ENCODE results near the gene IL37. TPM values are rescaled to one million over a fixed set of nuclear protein-coding genes. Genes with fewer than 3 reads are reported as not detected.

The IL37 gene
- total RNA-seq, 1 experiment from 2014 or later, result 1.0 TPM

DNA sequence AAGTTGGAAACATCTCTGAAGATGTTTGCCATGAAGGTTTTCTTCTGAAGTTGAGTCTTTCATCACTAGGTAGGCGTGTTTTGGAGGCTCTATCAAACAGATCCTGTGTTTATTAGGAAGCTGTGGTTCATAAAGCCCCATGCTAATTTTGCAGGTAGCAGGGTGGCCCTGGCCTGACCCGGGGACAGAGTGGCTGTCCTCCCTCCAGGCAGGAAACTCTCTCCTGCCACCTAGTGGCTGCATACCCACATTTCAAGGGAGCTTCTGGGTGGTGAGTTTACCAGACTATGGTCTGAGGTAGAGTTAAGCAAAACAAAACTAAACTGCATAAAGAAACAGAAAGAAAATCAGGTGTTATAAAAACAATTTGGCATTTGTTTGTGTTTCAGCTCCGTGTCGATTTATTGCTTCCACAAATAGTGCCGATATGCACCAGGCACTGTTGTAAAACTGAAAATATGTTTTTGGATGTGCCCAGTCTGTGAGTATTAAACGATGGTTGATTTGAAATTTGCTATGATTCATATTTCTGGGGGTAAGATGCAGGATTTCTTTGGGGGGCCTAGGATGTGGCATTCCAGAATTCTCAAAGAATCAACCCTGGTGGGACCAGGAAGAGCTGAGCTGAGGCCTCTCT, 26.0 kb upstream of the IL37 start:
- intact Hi-C loops (cut with micrococcal nuclease; ENCODE audit: unreplicated experiment), result loop anchor here (5.0 kb wide), 1 partner anchor 138 kb away; no protein-coding TSS in a partner anchor
- H2AFZ ChIP-seq, result no peak overlapping the region
- H3K4me3 ChIP-seq, result no peak overlapping the region
- TF ChIP-seq, protein P1, sequence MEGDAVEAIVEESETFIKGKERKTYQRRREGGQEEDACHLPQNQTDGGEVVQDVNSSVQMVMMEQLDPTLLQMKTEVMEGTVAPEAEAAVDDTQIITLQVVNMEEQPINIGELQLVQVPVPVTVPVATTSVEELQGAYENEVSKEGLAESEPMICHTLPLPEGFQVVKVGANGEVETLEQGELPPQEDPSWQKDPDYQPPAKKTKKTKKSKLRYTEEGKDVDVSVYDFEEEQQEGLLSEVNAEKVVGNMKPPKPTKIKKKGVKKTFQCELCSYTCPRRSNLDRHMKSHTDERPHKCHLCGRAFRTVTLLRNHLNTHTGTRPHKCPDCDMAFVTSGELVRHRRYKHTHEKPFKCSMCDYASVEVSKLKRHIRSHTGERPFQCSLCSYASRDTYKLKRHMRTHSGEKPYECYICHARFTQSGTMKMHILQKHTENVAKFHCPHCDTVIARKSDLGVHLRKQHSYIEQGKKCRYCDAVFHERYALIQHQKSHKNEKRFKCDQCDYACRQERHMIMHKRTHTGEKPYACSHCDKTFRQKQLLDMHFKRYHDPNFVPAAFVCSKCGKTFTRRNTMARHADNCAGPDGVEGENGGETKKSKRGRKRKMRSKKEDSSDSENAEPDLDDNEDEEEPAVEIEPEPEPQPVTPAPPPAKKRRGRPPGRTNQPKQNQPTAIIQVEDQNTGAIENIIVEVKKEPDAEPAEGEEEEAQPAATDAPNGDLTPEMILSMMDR (conservative IDR thresholded peaks at IDR 0.05), result peak; percentile 97
- TF ChIP-seq EZH2 (IDR thresholded peaks at IDR 0.05; ENCODE audit: low read depth), result no peak
- POLR2A ChIA-PET (ENCODE audit: unreplicated experiment), result interaction anchor here (0.7 kb wide), 1 partner anchor 399 kb away, joined by 8 read pairs; no protein-coding TSS in a partner anchor
- CTCF ChIA-PET, result interaction anchor here (0.5 to 2.3 kb wide), 2 partner anchors 132 to 135 kb away, joined by 3 to 6 read pairs; no protein-coding TSS in a partner anchor
- no peaks in the 10 kb centered on the region for H3K27me3 ChIP-seq (ENCODE audit: insufficient read depth, low read depth)
- no peaks in the 10 kb centered on the region for H4K20me1 ChIP-seq (ENCODE audit: insufficient read depth)
- no peak overlapping the region for H3K27ac ChIP-seq
- peaks cover 19% of the 10 kb centered on the region for H3K4me1 ChIP-seq (replicated peaks; ENCODE audit: insufficient read depth)
- no TSS peak for BruUV-seq (replicated peaks)
- DNase-seq, result peak in 1 of 2 experiments; percentile 56
- H3K9me3 ChIP-seq (ENCODE audit: insufficient read depth, low read depth), result no peaks in the 10 kb centered on the region
- H3F3A ChIP-seq (ENCODE audit: insufficient read depth, low read depth), result peaks cover 7% of the 10 kb centered on the region; the same call in 1 of the 2 replicates
- H3K36me3 ChIP-seq (ENCODE audit: low read depth), result no peaks in the 10 kb centered on the region
- H3K4me2 ChIP-seq, result no peak overlapping the region
- H3K79me2 ChIP-seq (ENCODE audit: low read depth), result no peaks in the 10 kb centered on the region
- H3K9me2 ChIP-seq (ENCODE audit: insufficient read depth), result no peaks in the 10 kb centered on the region

DNA sequence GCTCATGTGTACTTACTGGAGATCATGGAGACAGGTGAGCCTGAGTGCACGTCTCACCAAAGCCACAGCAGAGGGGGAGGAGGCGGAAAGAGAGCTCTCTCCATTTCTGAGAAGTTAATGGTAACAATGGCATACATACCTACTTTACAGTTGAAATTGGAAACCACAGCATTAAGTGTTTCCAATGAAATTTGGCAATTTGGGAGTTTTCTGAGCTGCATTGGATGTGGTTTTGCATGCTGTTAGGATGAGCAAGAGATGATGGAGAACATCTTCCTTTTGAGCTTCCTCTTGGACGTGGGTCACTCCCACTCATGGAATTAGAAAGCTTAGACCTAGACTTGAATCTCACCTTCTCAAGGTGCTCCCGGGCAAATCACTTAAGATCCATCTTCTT, 25.5 kb upstream of the IL37 start:
- Histone ChIP-seq H3K4me3 (no peak overlapping the region), H3K36me3 (ENCODE audit: low read depth) (no peaks in the 10 kb centered on the region), H3K9me3 (ENCODE audit: insufficient read depth, low read depth) (no peaks in the 10 kb centered on the region), H3F3A (ENCODE audit: insufficient read depth, low read depth) (peaks cover 8% of the 10 kb centered on the region), H3K4me2 (no peak overlapping the region), H2AFZ (no peak overlapping the region), H3K27ac (no peak overlapping the region), H3K27me3 (ENCODE audit: insufficient read depth, low read depth) (no peaks in the 10 kb centered on the region), H3K4me1 (replicated peaks; ENCODE audit: insufficient read depth) (peaks cover 14% of the 10 kb centered on the region), H3K79me2 (ENCODE audit: low read depth) (no peaks in the 10 kb centered on the region), H4K20me1 (ENCODE audit: insufficient read depth) (no peaks in the 10 kb centered on the region), H3K9me2 (ENCODE audit: insufficient read depth) (no peaks in the 10 kb centered on the region)
- BruUV-seq (replicated peaks), result no TSS peak
- intact Hi-C loops (cut with micrococcal nuclease; ENCODE audit: unreplicated experiment), result no loop called here
- ChIA-PET POLR2A (ENCODE audit: unreplicated experiment) (interaction anchor here (0.7 kb wide), 1 partner anchor 398 kb away, joined by 8 read pairs; no protein-coding TSS in a partner anchor), CTCF (interaction anchor here (0.7 to 2.3 kb wide), 2 partner anchors 134 to 136 kb away, joined by 3 to 6 read pairs; no protein-coding TSS in a partner anchor)
- TF ChIP-seq EZH2 (IDR thresholded peaks at IDR 0.05; ENCODE audit: low read depth), result no peak
- TF ChIP-seq, protein P1 (conservative IDR thresholded peaks at IDR 0.05), result no peak
- DNase-seq, result no peak

DNA sequence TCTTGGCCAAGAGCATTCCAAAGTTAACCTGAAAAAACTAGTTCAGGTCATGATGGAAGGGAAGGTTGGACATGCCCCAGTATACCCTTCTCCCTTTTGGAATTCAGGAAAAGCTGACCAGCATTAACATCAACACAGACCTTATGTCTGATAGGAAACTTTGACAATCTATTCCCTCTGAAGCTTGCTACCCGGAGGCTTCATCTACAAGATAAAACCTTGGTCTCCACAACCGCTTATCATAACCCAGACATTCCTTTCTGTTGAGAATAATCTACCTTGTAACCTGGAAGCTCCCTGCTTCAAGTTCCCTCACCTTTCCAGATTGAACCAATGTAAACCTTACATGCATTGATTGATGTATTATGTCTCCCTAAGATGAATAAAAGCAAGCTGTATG, 24.7 kb upstream of the IL37 start:
- H3K27ac ChIP-seq, result no peak overlapping the region
- H3K4me2 ChIP-seq, result no peak overlapping the region
- TF ChIP-seq EZH2 (IDR thresholded peaks at IDR 0.05; ENCODE audit: low read depth), result no peak
- TF ChIP-seq, protein P1 (conservative IDR thresholded peaks at IDR 0.05), result no peak
- no peak overlapping the region for H3K4me3 ChIP-seq
- H4K20me1 ChIP-seq (ENCODE audit: insufficient read depth), result no peaks in the 10 kb centered on the region
- H3K9me3 ChIP-seq (ENCODE audit: insufficient read depth, low read depth), result no peaks in the 10 kb centered on the region
- H3K27me3 ChIP-seq (ENCODE audit: insufficient read depth, low read depth), result no peaks in the 10 kb centered on the region
- H3K4me1 ChIP-seq (replicated peaks; ENCODE audit: insufficient read depth), result peaks cover 12% of the 10 kb centered on the region
- H3F3A ChIP-seq (ENCODE audit: insufficient read depth, low read depth), result peaks cover 14% of the 10 kb centered on the region
- H3K36me3 ChIP-seq (ENCODE audit: low read depth), result no peaks in the 10 kb centered on the region
- DNase-seq, result no peak
- no TSS peak for BruUV-seq (replicated peaks)
- no peaks in the 10 kb centered on the region for H3K79me2 ChIP-seq (ENCODE audit: low read depth)
- no peak overlapping the region for H2AFZ ChIP-seq
- intact Hi-C loops (cut with micrococcal nuclease; ENCODE audit: unreplicated experiment), result no loop called here
- CTCF ChIA-PET, result interaction anchor here (0.5 to 2.3 kb wide), 3 partner anchors 55 to 137 kb away, joined by 3 to 6 read pairs (median 3); no protein-coding TSS in a partner anchor
- POLR2A ChIA-PET (ENCODE audit: unreplicated experiment), result no interaction called here
- H3K9me2 ChIP-seq (ENCODE audit: insufficient read depth), result no peaks in the 10 kb centered on the region
